NCI-H748 treated with DMSO at 0.1 percent for 48 hours (cell line): ENCODE data around the gene NDST3.

Experiments used
- DNase-seq: peaks from one replicate; lab custom pipeline; 2025; lab: John Stamatoyannopoulos, UW

The NDST3 gene

GRCh38 chr4:118081434-118081833 lies 47.1 kb downstream of the NDST3 start:
- no peak for DNase-seq

GRCh38 chr4:118082182-118082581 lies 47.9 kb downstream of the NDST3 start:
- no peak for DNase-seq

GRCh38 chr4:118085700-118086099 lies 51.4 kb downstream of the NDST3 start:
- no peak for DNase-seq

- DNase-seq, result no peak
Measured at GRCh38 chr4:118086344-118086743, 52.1 kb downstream of the NDST3 start.

- no peak for DNase-seq
Measured at GRCh38 chr4:118087366-118087765, 53.1 kb downstream of the NDST3 start.

GRCh38 chr4:118099106-118099505 lies 64.8 kb downstream of the NDST3 start:
- DNase-seq, result no peak

GRCh38 chr4:118102195-118102594 lies 67.9 kb downstream of the NDST3 start:
- DNase-seq, result no peak

- no peak for DNase-seq
Measured at GRCh38 chr4:118112117-118113046, 78.1 kb downstream of the NDST3 start.

GRCh38 chr4:118113220-118113619 lies 78.9 kb downstream of the NDST3 start:
- no peak for DNase-seq

- no peak for DNase-seq
Measured at GRCh38 chr4:118114720-118115119, 80.4 kb downstream of the NDST3 start.

- DNase-seq, result no peak
Measured at GRCh38 chr4:118120120-118120760, 86.0 kb downstream of the NDST3 start.

GRCh38 chr4:118124997-118125396 lies 90.7 kb downstream of the NDST3 start:
- DNase-seq, result no peak

- no peak for DNase-seq
Measured at GRCh38 chr4:118139241-118139640, 105.0 kb downstream of the NDST3 start.

GRCh38 chr4:118141240-118141639 lies 107.0 kb downstream of the NDST3 start:
- DNase-seq, result no peak

GRCh38 chr4:118154649-118155048 lies 120.4 kb downstream of the NDST3 start:
- no peak for DNase-seq

GRCh38 chr4:118155516-118155915 lies 121.2 kb downstream of the NDST3 start:
- DNase-seq, result no peak

GRCh38 chr4:118158763-118159375 lies 124.6 kb downstream of the NDST3 start:
- DNase-seq, result no peak

GRCh38 chr4:118167306-118167705 lies 133.0 kb downstream of the NDST3 start:
- DNase-seq, result no peak

- DNase-seq, result no peak
Measured at GRCh38 chr4:118171381-118171780, 137.1 kb downstream of the NDST3 start.

- no peak for DNase-seq
Measured at GRCh38 chr4:118173126-118173525, 138.8 kb downstream of the NDST3 start.

GRCh38 chr4:118173956-118174725 lies 139.9 kb downstream of the NDST3 start:
- DNase-seq, result no peak

- DNase-seq, result no peak
Measured at GRCh38 chr4:118175506-118175905, 141.2 kb downstream of the NDST3 start.
